GM23338 (cell line): ENCODE measurements around the gene EYA2. TPM values are rescaled to one million over a fixed set of nuclear protein-coding genes. Genes with fewer than 3 reads are reported as not detected.
A peak's percentile ranks its signal among the peaks of the same experiment; 100 is the strongest.

Experiments
- ATAC-seq: fragments of 200-7000 bp; cut with Tn5 transposase; 3 replicates; pipeline ENCODE4 v1.9.1; 2020
- DNase-seq: peaks from one replicate; pipeline ENCODE4 v3.0.0-alpha.2; 2015; ENCODE audit warnings: low spot score
- H2AFZ ChIP-seq: fragments of 200-600 bp; sonication (generic); 2 replicates; pipeline ENCODE4 v1.8.0; 2016; ENCODE audit warnings: antibody characterized with exemption, mild to moderate bottlenecking, moderate library complexity
- H3F3A ChIP-seq: fragments of 200-600 bp; sonication (generic); replicated peaks from 2 replicates; pipeline ENCODE4 v1.8.0; 2017; ENCODE audit warnings: antibody characterized with exemption, mixed run types, low read depth
- H3K27ac ChIP-seq: fragments of 200-600 bp; sonication (generic); 2 replicates; pipeline ENCODE4 v1.6.1; 2016; ENCODE audit warnings: low read depth
- H3K27me3 ChIP-seq: fragments of 200-600 bp; sonication (generic); 2 replicates; pipeline ENCODE4 v1.8.0; 2016; ENCODE audit warnings: mild to moderate bottlenecking, mixed run types, moderate library complexity; ENCODE audit not compliant: insufficient read depth
- H3K36me3 ChIP-seq: fragments of 200-600 bp; sonication (generic); 2 replicates; pipeline ENCODE4 v1.8.0; 2016; ENCODE audit warnings: mild to moderate bottlenecking; ENCODE audit not compliant: insufficient read depth
- H3K4me1 ChIP-seq: fragments of 200-600 bp; sonication (generic); 2 replicates; pipeline ENCODE4 v1.8.0; 2016; ENCODE audit warnings: mild to moderate bottlenecking, moderate library complexity; ENCODE audit not compliant: insufficient read depth
- H3K4me2 ChIP-seq: fragments of 200-600 bp; sonication (generic); 2 replicates; pipeline ENCODE4 v1.7.1; 2017; ENCODE audit warnings: mixed run types
- H3K4me3 ChIP-seq: fragments of 200-600 bp; sonication (generic); 2 replicates; pipeline ENCODE4 v1.6.1; 2016; ENCODE audit warnings: mixed run types
- H3K79me2 ChIP-seq: fragments of 200-600 bp; sonication (generic); replicated peaks from 2 replicates; pipeline ENCODE4 v1.8.0; 2017; ENCODE audit warnings: mild to moderate bottlenecking; ENCODE audit not compliant: insufficient read depth
- H3K9me2 ChIP-seq: fragments of 200-600 bp; sonication (generic); 2 replicates; pipeline ENCODE4 v1.8.0; 2017; ENCODE audit not compliant: insufficient read depth
- H4K20me1 ChIP-seq: fragments of 200-600 bp; sonication (generic); replicated peaks from 2 replicates; pipeline ENCODE4 v1.8.0; 2017; ENCODE audit warnings: mild to moderate bottlenecking; ENCODE audit not compliant: insufficient read depth
- H3K27ac Mint-ChIP-seq: 2 replicates; pipeline ENCODE4 v1.8.0; 2020; ENCODE audit warnings: inconsistent platforms, mild to moderate bottlenecking, moderate library complexity, mixed read lengths
- H3K27me3 Mint-ChIP-seq: 3 replicates; pipeline ENCODE4 v1.8.0; 2022; ENCODE audit warnings: low read depth, mild to moderate bottlenecking, moderate library complexity, mixed read lengths, inconsistent platforms; ENCODE audit not compliant: insufficient read depth, poor library complexity
- H3K36me3 Mint-ChIP-seq: 3 replicates; pipeline ENCODE4 v1.8.0; 2021; ENCODE audit warnings: low read depth, mild to moderate bottlenecking, inconsistent platforms, moderate library complexity, mixed read lengths
- H3K4me1 Mint-ChIP-seq: 3 replicates; pipeline ENCODE4 v1.8.0; 2020; ENCODE audit warnings: mild to moderate bottlenecking, inconsistent platforms, mixed read lengths
- H3K4me3 Mint-ChIP-seq: 3 replicates; pipeline ENCODE4 v1.8.0; 2021; ENCODE audit warnings: moderate library complexity, mild to moderate bottlenecking, inconsistent platforms, mixed read lengths
- H3K9me3 Mint-ChIP-seq: 3 replicates; pipeline ENCODE4 v1.8.0; 2020; ENCODE audit warnings: moderate library complexity, mild to moderate bottlenecking, inconsistent platforms, mixed read lengths
- CREB1 ChIP-seq: fragments of 250-450 bp; sonication (Bioruptor Pico); IDR thresholded peaks from 2 replicates; pipeline ENCODE4 v1.5.0; 2020; ENCODE audit warnings: low read depth, mild to moderate bottlenecking, moderate library complexity
- CTCF ChIP-seq, 2 experiments: fragments of 200-600 bp in 1 of 2; sonication (generic) in 1 of 2; conservative IDR thresholded peaks; 2 replicates each; pipeline versions ENCODE4 v1.5.1 to v1.6.1; 2016 to 2017; ENCODE audit warnings: antibody characterized with exemption in 2 of 2, low read depth in 2 of 2, mild to moderate bottlenecking in 2 of 2, moderate library complexity in 1 of 2
- ETS1 ChIP-seq: IDR thresholded peaks from 2 replicates; pipeline ENCODE4 v1.6.1; 2016; ENCODE audit warnings: antibody characterized with exemption
- EZH2 ChIP-seq: fragments of 200-600 bp; sonication (generic); IDR thresholded peaks from one replicate; pipeline ENCODE4 v1.8.0; 2017; ENCODE audit warnings: antibody characterized with exemption, mild to moderate bottlenecking, low read depth; ENCODE audit not compliant: unreplicated experiment
- EZH2phosphoT487 ChIP-seq: fragments of 200-600 bp; sonication (generic); IDR thresholded peaks from one replicate; pipeline ENCODE4 v1.8.1; 2018; ENCODE audit warnings: antibody characterized with exemption; ENCODE audit not compliant: unreplicated experiment
- JUNB ChIP-seq: IDR thresholded peaks from one replicate; pipeline ENCODE4 v1.6.1; 2016; ENCODE audit warnings: antibody characterized with exemption; ENCODE audit not compliant: unreplicated experiment
- NANOG ChIP-seq: IDR thresholded peaks from 2 replicates; pipeline ENCODE4 v1.6.1; 2016; ENCODE audit warnings: antibody characterized with exemption, borderline replicate concordance
- POLR2AphosphoS5 ChIP-seq: IDR thresholded peaks from 2 replicates; pipeline ENCODE4 v1.6.1; 2016; ENCODE audit warnings: antibody characterized with exemption, low read depth
- REST ChIP-seq: IDR thresholded peaks from one replicate; pipeline ENCODE4 v1.6.1; 2018; ENCODE audit warnings: antibody characterized with exemption; ENCODE audit not compliant: unreplicated experiment
- ZNF114 ChIP-seq: fragments of 250-450 bp; sonication (Bioruptor Pico); IDR thresholded peaks from 2 replicates; pipeline ENCODE4 v1.5.0; 2020; ENCODE audit warnings: mild to moderate bottlenecking, moderate library complexity
- ZNF462 ChIP-seq: fragments of 250-450 bp; sonication (Bioruptor Pico); IDR thresholded peaks from 2 replicates; pipeline ENCODE4 v1.5.0; 2020; ENCODE audit warnings: mild to moderate bottlenecking, moderate library complexity
- polyA plus RNA-seq: library from polyadenylated mRNA; unstranded; fragments of >200 nt; fragmentation: Nextera tagmentation; extraction: Ambion mirVana; gene quantifications from 2 replicates; pipeline ENCODE4 v1.2.1, GENCODE V29; 2016
- total RNA-seq: library from RNA; depleted of rRNA; stranded (reverse); fragments of >200 nt; shearing (Covaris generic); gene quantifications from 2 replicates; pipeline ENCODE4 v1.2.3, GENCODE V29; 2014

EYA2 gene
- total and polyA plus RNA-seq, 2 experiments from 2014 or later: 0.50 to 0.56 TPM

- Histone ChIP-seq H3F3A (no peaks in the 10 kb centered on the region), H3K36me3 (no peaks in the 10 kb centered on the region), H3K4me1 (no peaks in the 10 kb centered on the region), H3K4me3 (no peak overlapping the region), H3K4me2 (no peak overlapping the region), H3K9me2 (0 out of 2 replicates have a peak, but pooled peaks cover 5% of the 10 kb centered on the region), H2AFZ (peak overlapping the region; percentile 87; the same call in 1 of the 2 replicates), H3K27me3 (no peaks in the 10 kb centered on the region), H4K20me1 (no peaks in the 10 kb centered on the region), H3K79me2 (no peaks in the 10 kb centered on the region), H3K27ac (no peak overlapping the region)
- H3K27ac Mint-ChIP-seq: peak overlapping the region; percentile 47; the same call in 1 of the 2 replicates
- H3K9me3 Mint-ChIP-seq: peaks cover 5% of the 10 kb centered on the region; the same call in 1 of the 3 replicates
- peak; percentile 46 for DNase-seq
- peak; percentile 77 for ATAC-seq
- TF ChIP-seq CTCF (conservative IDR thresholded peaks at IDR 0.05; ENCODE audit: low read depth in 2 of 2): no peak; a peak in 1 of 4 replicates
- TF ChIP-seq ZNF114 (CRISPR knock-in tag): no peak
- TF ChIP-seq ZNF462 (CRISPR knock-in tag): no peak
- TF ChIP-seq JUNB: no peak
- TF ChIP-seq CREB1: no peak
- no peak for TF ChIP-seq NANOG
- no peak for TF ChIP-seq POLR2AphosphoS5
- TF ChIP-seq EZH2: no peak
- no peak for TF ChIP-seq REST
- TF ChIP-seq ETS1: no peak
- TF ChIP-seq EZH2phosphoT487: no peak
- peaks cover 4% of the 10 kb centered on the region for H3K27me3 Mint-ChIP-seq
- no peaks in the 10 kb centered on the region; the same call in 2 of the 3 replicates for H3K36me3 Mint-ChIP-seq
- no peak overlapping the region for H3K4me3 Mint-ChIP-seq
- H3K4me1 Mint-ChIP-seq: peaks cover 6% of the 10 kb centered on the region
Observed at GRCh38 chr20:46951840-46952497, 57.3 kb downstream of the EYA2 start.
